ENCODE data around the gene CDK19.

CDK19 gene

DNA sequence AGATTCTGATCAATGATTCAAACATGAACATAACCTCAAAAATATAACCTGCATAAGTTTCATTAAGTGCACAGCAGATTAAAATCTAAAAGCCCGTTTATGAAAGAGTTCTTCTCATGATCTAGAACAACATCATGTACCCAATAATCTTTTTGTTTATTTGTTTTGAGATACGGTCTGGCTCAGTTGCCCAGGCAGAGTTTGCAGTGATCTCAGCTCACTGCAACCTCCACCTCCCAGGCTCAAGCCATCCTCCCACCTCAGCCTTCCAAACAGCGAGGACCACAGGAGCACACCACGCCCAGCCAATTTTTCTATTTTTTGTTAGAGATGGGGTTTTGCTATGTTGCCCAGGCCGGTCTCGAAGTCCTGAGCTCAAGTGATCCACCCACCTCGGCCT is 149.7 kb downstream of the CDK19 start:
- no peak overlapping the region for H3K27ac ChIP-seq (ENCODE audit: low read depth, low read length)
- no peaks in the 10 kb centered on the region for H3K27me3 ChIP-seq (ENCODE audit: control insufficient read depth in 1 of 2, insufficient read depth in 2 of 2, low read length in 2 of 2)
- no peaks in the 10 kb centered on the region for H3K36me3 ChIP-seq (ENCODE audit: control insufficient read depth in 1 of 2, insufficient read depth in 2 of 2, low read length in 2 of 2)

GRCh38 chr6:110664933-110665332 is 150.3 kb downstream of the CDK19 start:
- Histone ChIP-seq H3K27ac (ENCODE audit: low read depth, low read length) (no peak overlapping the region), H3K4me3 (ENCODE audit: low read depth in 1 of 2, low read length in 2 of 2) (no peak overlapping the region), H3K4me1 (ENCODE audit: control insufficient read depth in 1 of 2, insufficient read depth in 2 of 2, low read length in 2 of 2) (peaks cover 2 to 9% of the 10 kb centered on the region in 2 donors), H3K9me3 (ENCODE audit: control insufficient read depth in 1 of 2, low read length in 2 of 2) (no peaks in the 10 kb centered on the region), H3K9ac (ENCODE audit: low read depth in 1 of 2, low read length in 2 of 2) (no peak overlapping the region), H3K36me3 (ENCODE audit: control insufficient read depth in 1 of 2, insufficient read depth in 2 of 2, low read length in 2 of 2) (no peaks in the 10 kb centered on the region), H3K27me3 (ENCODE audit: control insufficient read depth in 1 of 2, insufficient read depth in 2 of 2, low read length in 2 of 2) (no peaks in the 10 kb centered on the region)

More for the DNA sequence above, 149.7 kb downstream of the CDK19 start:
- Histone ChIP-seq H3K4me3 (ENCODE audit: low read depth in 1 of 2, low read length in 2 of 2) (no peak overlapping the region), H3K9me3 (ENCODE audit: control insufficient read depth in 1 of 2, low read length in 2 of 2) (no peaks in the 10 kb centered on the region), H3K9ac (ENCODE audit: low read depth in 1 of 2, low read length in 2 of 2) (no peak overlapping the region), H3K4me1 (ENCODE audit: control insufficient read depth in 1 of 2, insufficient read depth in 2 of 2, low read length in 2 of 2) (peaks cover 2 to 9% of the 10 kb centered on the region in 2 donors)

- peaks cover 2 to 9% of the 10 kb centered on the region in 2 donors for H3K4me1 ChIP-seq (ENCODE audit: control insufficient read depth in 1 of 2, insufficient read depth in 2 of 2, low read length in 2 of 2)
- H3K36me3 ChIP-seq (ENCODE audit: control insufficient read depth in 1 of 2, insufficient read depth in 2 of 2, low read length in 2 of 2) = no peaks in the 10 kb centered on the region
- H3K27ac ChIP-seq (ENCODE audit: low read depth, low read length) = no peak overlapping the region
Measured at GRCh38 chr6:110662490-110663211, 152.6 kb downstream of the CDK19 start.

GRCh38 chr6:110661414-110661813 is 153.9 kb downstream of the CDK19 start:
- no peak overlapping the region for H3K27ac ChIP-seq (ENCODE audit: low read depth, low read length)

More at GRCh38 chr6:110662490-110663211, 152.6 kb downstream of the CDK19 start:
- H3K9ac ChIP-seq (ENCODE audit: low read depth in 1 of 2, low read length in 2 of 2) = no peak overlapping the region
- H3K27me3 ChIP-seq (ENCODE audit: control insufficient read depth in 1 of 2, insufficient read depth in 2 of 2, low read length in 2 of 2) = no peaks in the 10 kb centered on the region
- H3K9me3 ChIP-seq (ENCODE audit: control insufficient read depth in 1 of 2, low read length in 2 of 2) = no peaks in the 10 kb centered on the region
- no peak overlapping the region for H3K4me3 ChIP-seq (ENCODE audit: low read depth in 1 of 2, low read length in 2 of 2)

GRCh38 chr6:110660066-110660655 is 155.1 kb downstream of the CDK19 start:
- Histone ChIP-seq H3K36me3 (ENCODE audit: control insufficient read depth in 1 of 2, insufficient read depth in 2 of 2, low read length in 2 of 2) (no peaks in the 10 kb centered on the region), H3K9ac (ENCODE audit: low read depth in 1 of 2, low read length in 2 of 2) (no peak overlapping the region), H3K9me3 (ENCODE audit: control insufficient read depth in 1 of 2, low read length in 2 of 2) (no peaks in the 10 kb centered on the region), H3K27ac (ENCODE audit: low read depth, low read length) (no peak overlapping the region), H3K27me3 (ENCODE audit: control insufficient read depth in 1 of 2, insufficient read depth in 2 of 2, low read length in 2 of 2) (no peaks in the 10 kb centered on the region), H3K4me1 (ENCODE audit: control insufficient read depth in 1 of 2, insufficient read depth in 2 of 2, low read length in 2 of 2) (peaks cover 2 to 13% of the 10 kb centered on the region in 2 donors), H3K4me3 (ENCODE audit: low read depth in 1 of 2, low read length in 2 of 2) (no peak overlapping the region)

More at GRCh38 chr6:110661414-110661813, 153.9 kb downstream of the CDK19 start:
- no peaks in the 10 kb centered on the region for H3K36me3 ChIP-seq (ENCODE audit: control insufficient read depth in 1 of 2, insufficient read depth in 2 of 2, low read length in 2 of 2)
- H3K4me1 ChIP-seq (ENCODE audit: control insufficient read depth in 1 of 2, insufficient read depth in 2 of 2, low read length in 2 of 2) = peaks cover 2 to 15% of the 10 kb centered on the region in 2 donors
- no peak overlapping the region for H3K9ac ChIP-seq (ENCODE audit: low read depth in 1 of 2, low read length in 2 of 2)
- no peaks in the 10 kb centered on the region for H3K27me3 ChIP-seq (ENCODE audit: control insufficient read depth in 1 of 2, insufficient read depth in 2 of 2, low read length in 2 of 2)
- no peak overlapping the region for H3K4me3 ChIP-seq (ENCODE audit: low read depth in 1 of 2, low read length in 2 of 2)
- no peaks in the 10 kb centered on the region for H3K9me3 ChIP-seq (ENCODE audit: control insufficient read depth in 1 of 2, low read length in 2 of 2)

GRCh38 chr6:110658631-110659211 is 156.5 kb downstream of the CDK19 start:
- no peak overlapping the region for H3K4me3 ChIP-seq (ENCODE audit: low read depth in 1 of 2, low read length in 2 of 2)
- H3K27me3 ChIP-seq (ENCODE audit: control insufficient read depth in 1 of 2, insufficient read depth in 2 of 2, low read length in 2 of 2) = no peaks in the 10 kb centered on the region
- H3K27ac ChIP-seq (ENCODE audit: low read depth, low read length) = no peak overlapping the region

GRCh38 chr6:110656492-110656891 is 158.8 kb downstream of the CDK19 start:
- Histone ChIP-seq H3K27me3 (ENCODE audit: control insufficient read depth in 1 of 2, insufficient read depth in 2 of 2, low read length in 2 of 2) (no peaks in the 10 kb centered on the region), H3K4me1 (ENCODE audit: control insufficient read depth in 1 of 2, insufficient read depth in 2 of 2, low read length in 2 of 2) (peaks cover 0 to 6% of the 10 kb centered on the region in 2 donors), H3K9ac (ENCODE audit: low read depth in 1 of 2, low read length in 2 of 2) (no peak overlapping the region), H3K9me3 (ENCODE audit: control insufficient read depth in 1 of 2, low read length in 2 of 2) (no peaks in the 10 kb centered on the region), H3K27ac (ENCODE audit: low read depth, low read length) (no peak overlapping the region), H3K4me3 (ENCODE audit: low read depth in 1 of 2, low read length in 2 of 2) (no peak overlapping the region), H3K36me3 (ENCODE audit: control insufficient read depth in 1 of 2, insufficient read depth in 2 of 2, low read length in 2 of 2) (no peaks in the 10 kb centered on the region)

More at GRCh38 chr6:110658631-110659211, 156.5 kb downstream of the CDK19 start:
- Histone ChIP-seq H3K36me3 (ENCODE audit: control insufficient read depth in 1 of 2, insufficient read depth in 2 of 2, low read length in 2 of 2) (no peaks in the 10 kb centered on the region), H3K9me3 (ENCODE audit: control insufficient read depth in 1 of 2, low read length in 2 of 2) (no peaks in the 10 kb centered on the region), H3K4me1 (ENCODE audit: control insufficient read depth in 1 of 2, insufficient read depth in 2 of 2, low read length in 2 of 2) (peaks cover 0 to 6% of the 10 kb centered on the region in 2 donors), H3K9ac (ENCODE audit: low read depth in 1 of 2, low read length in 2 of 2) (no peak overlapping the region)

GRCh38 chr6:110655821-110656220 is 159.4 kb downstream of the CDK19 start:
- H3K9ac ChIP-seq (ENCODE audit: low read depth in 1 of 2, low read length in 2 of 2) = no peak overlapping the region
- no peaks in the 10 kb centered on the region for H3K9me3 ChIP-seq (ENCODE audit: control insufficient read depth in 1 of 2, low read length in 2 of 2)
- peaks cover 0 to 6% of the 10 kb centered on the region in 2 donors for H3K4me1 ChIP-seq (ENCODE audit: control insufficient read depth in 1 of 2, insufficient read depth in 2 of 2, low read length in 2 of 2)
- H3K4me3 ChIP-seq (ENCODE audit: low read depth in 1 of 2, low read length in 2 of 2) = no peak overlapping the region
- no peaks in the 10 kb centered on the region for H3K36me3 ChIP-seq (ENCODE audit: control insufficient read depth in 1 of 2, insufficient read depth in 2 of 2, low read length in 2 of 2)
- H3K27ac ChIP-seq (ENCODE audit: low read depth, low read length) = no peak overlapping the region
- no peaks in the 10 kb centered on the region for H3K27me3 ChIP-seq (ENCODE audit: control insufficient read depth in 1 of 2, insufficient read depth in 2 of 2, low read length in 2 of 2)

GRCh38 chr6:110654096-110654820 is 161.0 kb downstream of the CDK19 start:
- no peak overlapping the region for H3K27ac ChIP-seq (ENCODE audit: low read depth, low read length)
- H3K4me1 ChIP-seq (ENCODE audit: control insufficient read depth in 1 of 2, insufficient read depth in 2 of 2, low read length in 2 of 2) = peaks cover 0 to 6% of the 10 kb centered on the region in 2 donors

GRCh38 chr6:110653381-110653780 is 161.9 kb downstream of the CDK19 start:
- peaks cover 0 to 6% of the 10 kb centered on the region in 2 donors for H3K4me1 ChIP-seq (ENCODE audit: control insufficient read depth in 1 of 2, insufficient read depth in 2 of 2, low read length in 2 of 2)
- H3K9me3 ChIP-seq (ENCODE audit: control insufficient read depth in 1 of 2, low read length in 2 of 2) = no peaks in the 10 kb centered on the region
- no peak overlapping the region for H3K4me3 ChIP-seq (ENCODE audit: low read depth in 1 of 2, low read length in 2 of 2)
- H3K27ac ChIP-seq (ENCODE audit: low read depth, low read length) = no peak overlapping the region
- H3K36me3 ChIP-seq (ENCODE audit: control insufficient read depth in 1 of 2, insufficient read depth in 2 of 2, low read length in 2 of 2) = no peaks in the 10 kb centered on the region
- H3K9ac ChIP-seq (ENCODE audit: low read depth in 1 of 2, low read length in 2 of 2) = no peak overlapping the region
- no peaks in the 10 kb centered on the region for H3K27me3 ChIP-seq (ENCODE audit: control insufficient read depth in 1 of 2, insufficient read depth in 2 of 2, low read length in 2 of 2)

More at GRCh38 chr6:110654096-110654820, 161.0 kb downstream of the CDK19 start:
- H3K4me3 ChIP-seq (ENCODE audit: low read depth in 1 of 2, low read length in 2 of 2) = no peak overlapping the region
- no peaks in the 10 kb centered on the region for H3K9me3 ChIP-seq (ENCODE audit: control insufficient read depth in 1 of 2, low read length in 2 of 2)
- H3K27me3 ChIP-seq (ENCODE audit: control insufficient read depth in 1 of 2, insufficient read depth in 2 of 2, low read length in 2 of 2) = no peaks in the 10 kb centered on the region
- H3K36me3 ChIP-seq (ENCODE audit: control insufficient read depth in 1 of 2, insufficient read depth in 2 of 2, low read length in 2 of 2) = no peaks in the 10 kb centered on the region
- no peak overlapping the region for H3K9ac ChIP-seq (ENCODE audit: low read depth in 1 of 2, low read length in 2 of 2)
